K562 (cell line): Measurements from ENCODE around the gene LOXL4. TPM values are rescaled to one million over a fixed set of nuclear protein-coding genes. Genes with fewer than 3 reads are reported as not detected.
A peak's percentile ranks its signal among the peaks of the same experiment; 100 is the strongest.

Source experiments
- ATAC-seq: fragments of 200-7000 bp; cut with Tn5 transposase; 3 replicates; pipeline ENCODE4 v1.9.1; 2020; ENCODE audit warnings: moderate library complexity
- BruUV-seq: library from RNA; stranded (reverse); fragments of 400-500 nt; replicated peaks from 2 replicates; lab custom pipeline; 2021; lab: Mats Ljungman, UMichigan
- CTCF ChIA-PET: fragments of 300-600 bp; formaldehyde crosslinking; extraction: SDS; loops from one replicate; lab custom pipeline; 2021; ENCODE audit warnings: low intra/inter-chr PET ratio; lab: Yijun Ruan, JAX
- POLR2A ChIA-PET: fragments of 300-600, 350-650 bp; sonication (Branson Sonifier 250); formaldehyde crosslinking; extraction: SDS; loops from one replicate; lab custom pipeline; 2021; ENCODE audit warnings: antibody characterized with exemption, inconsistent platforms; lab: Yijun Ruan, JAX
- DNase-seq, 4 experiments: peaks; one replicate each; pipeline versions ENCODE4 v3.0.0 to v3.0.0-alpha.2; 2011 to 2018; ENCODE audit warnings: low spot score in 3 of 4, mixed read lengths in 3 of 4; ENCODE audit errors: extremely low read depth in 1 of 4
- FAIRE-seq: peaks from 2 replicates; lab custom pipeline; 2011; peaks lifted over from hg19 to GRCh38; lab: Jason Lieb, UNC
- H2AFZ ChIP-seq: 2 replicates; pipeline ENCODE4 v1.6.0; 2011; ENCODE audit warnings: low read depth, low read length, control low read depth, inconsistent platforms
- H3K27ac ChIP-seq: fragments of 200-600 bp; 3 replicates; pipeline ENCODE4 v1.8.0; 2011; ENCODE audit warnings: low read depth, mild to moderate bottlenecking, control low read depth, inconsistent platforms, low read length, moderate library complexity, mixed read lengths; ENCODE audit errors: extremely low read depth
- H3K27me3 ChIP-seq, 2 experiments: fragments of 300-600 bp in 1 of 2; 2 replicates in 1 of 2; 3 replicates in 1 of 2; pipeline versions ENCODE4 v1.6.0 to v1.8.0; 2011; ENCODE audit warnings: inconsistent platforms in 2 of 2, low read length in 2 of 2, mild to moderate bottlenecking in 1 of 2, mixed read lengths in 1 of 2, moderate library complexity in 1 of 2; ENCODE audit not compliant: control insufficient read depth in 2 of 2, insufficient read depth in 2 of 2
- H3K36me3 ChIP-seq: fragments of 300-600 bp; 3 replicates; pipeline ENCODE4 v1.8.0; 2011; ENCODE audit warnings: mild to moderate bottlenecking, low read length, inconsistent platforms; ENCODE audit not compliant: control insufficient read depth, insufficient read depth
- H3K4me1 ChIP-seq, 2 experiments: fragments of 200-600 bp in 1 of 2; replicated peaks in 1 of 2; 2 replicates in 1 of 2; 3 replicates in 1 of 2; pipeline versions ENCODE4 v1.5.1 to v1.8.0; 2011; ENCODE audit warnings: inconsistent platforms in 2 of 2, low read length in 2 of 2, mild to moderate bottlenecking in 1 of 2, mixed read lengths in 1 of 2, moderate library complexity in 1 of 2; ENCODE audit not compliant: control insufficient read depth in 2 of 2, insufficient read depth in 2 of 2
- H3K4me2 ChIP-seq: 2 replicates; pipeline ENCODE4 v1.6.1; 2011; ENCODE audit warnings: low read length, control low read depth, inconsistent platforms, mixed read lengths; ENCODE audit not compliant: insufficient read depth
- H3K4me3 ChIP-seq: fragments of 200-600 bp; sonication (generic), shearing (Covaris generic); 2 replicates; pipeline ENCODE4 v1.5.1; 2016; ENCODE audit warnings: control low read depth, inconsistent platforms
- H3K79me2 ChIP-seq: fragments of 200-600 bp; 3 replicates; pipeline ENCODE4 v1.8.0; 2011; ENCODE audit warnings: low read length, inconsistent platforms; ENCODE audit not compliant: control insufficient read depth, insufficient read depth
- H3K9ac ChIP-seq, 2 experiments: 2 replicates each; pipeline versions ENCODE4 v1.6.0 to v1.6.1; 2011; ENCODE audit warnings: low read depth in 2 of 2, low read length in 2 of 2, control low read depth in 1 of 2, inconsistent platforms in 1 of 2, mild to moderate bottlenecking in 1 of 2, mixed read lengths in 1 of 2; ENCODE audit not compliant: insufficient read depth in 1 of 2
- H3K9me1 ChIP-seq: one replicate; pipeline ENCODE4 v1.6.0; 2011; ENCODE audit warnings: inconsistent platforms, mild to moderate bottlenecking, low read length, moderate library complexity; ENCODE audit not compliant: control insufficient read depth, insufficient read depth
- H3K9me3 ChIP-seq: replicated peaks from 2 replicates; pipeline ENCODE4 v1.5.1; 2011; ENCODE audit warnings: low read depth, low read length, inconsistent platforms; ENCODE audit not compliant: control insufficient read depth, insufficient read depth
- H4K20me1 ChIP-seq: replicated peaks from 2 replicates; pipeline ENCODE4 v1.6.1; 2011; ENCODE audit warnings: low read length, inconsistent platforms, mixed read lengths; ENCODE audit not compliant: control insufficient read depth, insufficient read depth
- CEBPZ ChIP-seq: fragments of 150-350 bp; IDR thresholded peaks from 2 replicates; pipeline ENCODE4 v1.6.1; 2014; ENCODE audit warnings: low read depth, mild to moderate bottlenecking, low read length, borderline replicate concordance
- MAFF ChIP-seq: IDR thresholded peaks from 2 replicates; pipeline ENCODE4 v1.6.1; 2012; ENCODE audit warnings: low read length, improper control_type of control experiment
- MAFG ChIP-seq: fragments of 450-650 bp; conservative IDR thresholded peaks from 2 replicates; pipeline ENCODE4 v1.6.1; 2016; ENCODE audit warnings: missing genetic modification characterization, missing compliant biosample characterization
- MAFK ChIP-seq: IDR thresholded peaks from 2 replicates; pipeline ENCODE4 v1.6.1; 2011; ENCODE audit warnings: low read length, improper control_type of control experiment
- MYNN ChIP-seq, 2 experiments: sonication (generic); formaldehyde crosslinking in 1 of 2; IDR thresholded peaks; 2 replicates each; pipeline versions ENCODE4 v1.5.0 to v1.6.1; 2016 to 2020; ENCODE audit warnings: antibody characterized with exemption in 1 of 2, missing genetic modification reagents in 1 of 2
- RFX7 ChIP-seq: fragments of 250-450 bp; sonication (Bioruptor Pico); IDR thresholded peaks from 2 replicates; pipeline ENCODE4 v1.5.1; 2021; ENCODE audit warnings: mild to moderate bottlenecking
- SPI1 ChIP-seq: IDR thresholded peaks from 2 replicates; pipeline ENCODE4 v1.6.1; 2011; ENCODE audit warnings: low read depth, low read length, control low read depth, borderline replicate concordance
- STAT6 ChIP-seq: sonication (generic); formaldehyde crosslinking; IDR thresholded peaks from 2 replicates; pipeline ENCODE4 v1.8.1; 2023; ENCODE audit warnings: mild to moderate bottlenecking, missing genetic modification reagents
- ZNF511 ChIP-seq: sonication (generic); formaldehyde crosslinking; IDR thresholded peaks from 2 replicates; pipeline ENCODE4 v1.8.0; 2022; ENCODE audit warnings: mild to moderate bottlenecking, missing genetic modification reagents
- WGBS: fragments of 100-300 bp; shearing (Covaris generic); methylation state at CpG from one replicate; pipeline ENCODE4 v1.1.6; 2016; ENCODE audit warnings: low coverage, mixed read lengths; ENCODE audit not compliant: insufficient coverage; ENCODE audit errors: missing lambda C conversion rate; 5-methylcytosine and 5-hydroxymethylcytosine counted together
- in situ Hi-C: fragments of 300-500 bp; cut with MboI; formaldehyde crosslinking; loops from 4 replicates; pipeline ENCODE4 v1.15.0; 2018; ENCODE audit warnings: inconsistent platforms, mixed read lengths
- intact Hi-C: fragments of 100-400 bp; cut with micrococcal nuclease; formaldehyde crosslinking; loops from 2 replicates; pipeline ENCODE4 v1.14.2; 2022
- polyA plus RNA-seq, 8 experiments: library from polyadenylated mRNA; depleted of rRNA in 4 of 8; stranded (reverse) in 5 of 8; unstranded in 3 of 8; fragments of >200 nt; fragmentation: Nextera tagmentation in 2 of 8; fragmentation: Illumina TruSeq in 1 of 8; extraction: Ambion mirVana in 2 of 8; extraction: Trizol in 1 of 8; gene quantifications; 2 replicates each; pipeline versions ENCODE4 v1.2.1 to v1.2.3, GENCODE V29; 2011 to 2014; ENCODE audit warnings: inconsistent platforms in 1 of 8, missing spikeins in 1 of 8
- total RNA-seq, 7 experiments: library from RNA; depleted of rRNA in 6 of 7; stranded (reverse); fragments of >200 nt in 6 of 7; fragmentation: Illumina TruSeq in 2 of 7; extraction: Trizol in 2 of 7; gene quantifications; 2 replicates each; pipeline versions ENCODE4 v1.2.1 to v1.2.3, GENCODE V29; 2011 to 2021; ENCODE audit warnings: low replicate concordance in 1 of 7

LOXL4 gene
- total and polyA plus RNA-seq, 9 of the 15 experiments (the other 6 are each of a cell fraction or from before 2014, with no cell fraction given) = 0.03 to 0.35 (median 0.05) TPM; not detected in 3

GRCh38 chr10:98217801-98218200 is 50.2 kb downstream of the LOXL4 start:
- no peak overlapping the region for H3K4me3 ChIP-seq
- TF ChIP-seq ZNF511 (no peak), SPI1 (peak; percentile 70)
- H3K9me3 ChIP-seq = no peaks in the 10 kb centered on the region
- no peak overlapping the region for H3K4me2 ChIP-seq
- H3K36me3 ChIP-seq = no peaks in the 10 kb centered on the region
- no peaks in the 10 kb centered on the region for H4K20me1 ChIP-seq
- 62% methylated on average over 1 of the region's 1 CpG for WGBS
- intact Hi-C loops = no loop called here
- CTCF ChIA-PET = no interaction called here
- no peak overlapping the region for H3K27ac ChIP-seq
- in situ Hi-C loops = no loop called here
- no peak overlapping the region for H3K9ac ChIP-seq
- DNase-seq (no peak), FAIRE-seq (no peak), ATAC-seq (no peak)
- H3K79me2 ChIP-seq = peaks cover 8% of the 10 kb centered on the region; the same call in 2 of the 3 replicates
- H2AFZ ChIP-seq = no peak overlapping the region
- H3K27me3 ChIP-seq = no peaks in the 10 kb centered on the region
- no TSS peak for BruUV-seq
- no peaks in the 10 kb centered on the region for H3K9me1 ChIP-seq
- POLR2A ChIA-PET = no interaction called here
- H3K4me1 ChIP-seq = no peaks in the 10 kb centered on the region; a peak in 1 of 5 replicates

- Histone ChIP-seq H3K4me1 (no peaks in the 10 kb centered on the region; a peak in 1 of 5 replicates), H3K27me3 (no peaks in the 10 kb centered on the region), H3K27ac (no peak overlapping the region), H3K4me2 (no peak overlapping the region), H3K4me3 (no peak overlapping the region), H3K9me1 (no peaks in the 10 kb centered on the region), H2AFZ (no peak overlapping the region), H3K79me2 (peaks cover 8% of the 10 kb centered on the region; the same call in 2 of the 3 replicates), H4K20me1 (no peaks in the 10 kb centered on the region), H3K9me3 (no peaks in the 10 kb centered on the region), H3K36me3 (0 out of 3 replicates have a peak, but pooled peaks cover 4% of the 10 kb centered on the region), H3K9ac (no peak overlapping the region)
- WGBS = 92% methylated on average over 2 of the region's 2 CpGs
- no peak for DNase-seq
- FAIRE-seq = no peak
- intact Hi-C loops (no loop called here), in situ Hi-C loops (no loop called here)
- ChIA-PET CTCF (no interaction called here), POLR2A (no interaction called here)
- BruUV-seq = no TSS peak
- ATAC-seq = no peak
- TF ChIP-seq CEBPZ (no peak), MAFG (tag) (peak; percentile 51), STAT6 (no peak), MAFF (peak; percentile 57), RFX7 (CRISPR knock-in tag) (no peak), MAFK (peak; percentile 48; the same call in 1 of the 2 replicates), MYNN (IDR thresholded peaks at IDR 0.05) (no peak), MYNN (CRISPR knock-in tag; IDR thresholded peaks at IDR 0.05) (no peak)
Observed at GRCh38 chr10:98215373-98215772, 52.6 kb downstream of the LOXL4 start.
